GM12892 (cell line): ENCODE results near the gene ARL14EPL.
"Not testable (repeated sequence)": the region's sequence is repeated elsewhere in the genome, so short reads cannot be mapped to it uniquely, and the experiment has no call there.

ENCODE experiments used
- DNase-seq: peaks from one replicate; pipeline ENCODE4 v3.0.0; 2011; ENCODE audit not compliant: insufficient read length
- FAIRE-seq: peaks from 2 replicates; lab custom pipeline; 2011; peaks lifted over from hg19 to GRCh38; lab: Jason Lieb, UNC
- POLR2A ChIP-seq: IDR thresholded peaks from 2 replicates; pipeline ENCODE4 v1.6.1; 2011; ENCODE audit warnings: low read depth, low read length, control low read depth
- POLR2AphosphoS5 ChIP-seq: IDR thresholded peaks from 2 replicates; pipeline ENCODE4 v1.6.1; 2011; ENCODE audit warnings: low read depth, low read length, control low read depth
- TAF1 ChIP-seq: IDR thresholded peaks from 2 replicates; pipeline ENCODE4 v1.6.1; 2011; ENCODE audit warnings: low read depth, mild to moderate bottlenecking, control low read depth, low read length, borderline replicate concordance

The ARL14EPL gene

DNA sequence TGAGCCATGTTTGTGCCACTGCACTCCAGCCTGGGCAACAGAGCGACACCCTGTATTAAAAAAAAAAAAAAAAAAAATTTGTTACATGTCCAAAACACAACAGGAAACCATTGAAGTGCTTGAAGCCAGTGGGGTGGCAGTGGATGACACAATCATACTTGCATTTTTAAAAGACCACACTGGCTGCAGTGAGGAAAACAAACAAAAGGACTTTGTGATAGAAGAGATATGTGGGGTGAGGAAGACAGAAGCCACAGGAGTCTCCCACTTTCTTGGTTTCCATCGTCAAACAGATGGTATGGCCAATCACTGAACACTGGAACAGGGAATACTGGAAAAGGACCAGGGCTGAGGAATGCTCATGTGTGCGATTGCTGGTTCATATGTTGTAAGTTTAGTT, 31.7 kb downstream of the ARL14EPL start:
- TF ChIP-seq TAF1 (no peak), POLR2AphosphoS5 (no peak), POLR2A (no peak)
- FAIRE-seq (no peak), DNase-seq (no peak)

DNA sequence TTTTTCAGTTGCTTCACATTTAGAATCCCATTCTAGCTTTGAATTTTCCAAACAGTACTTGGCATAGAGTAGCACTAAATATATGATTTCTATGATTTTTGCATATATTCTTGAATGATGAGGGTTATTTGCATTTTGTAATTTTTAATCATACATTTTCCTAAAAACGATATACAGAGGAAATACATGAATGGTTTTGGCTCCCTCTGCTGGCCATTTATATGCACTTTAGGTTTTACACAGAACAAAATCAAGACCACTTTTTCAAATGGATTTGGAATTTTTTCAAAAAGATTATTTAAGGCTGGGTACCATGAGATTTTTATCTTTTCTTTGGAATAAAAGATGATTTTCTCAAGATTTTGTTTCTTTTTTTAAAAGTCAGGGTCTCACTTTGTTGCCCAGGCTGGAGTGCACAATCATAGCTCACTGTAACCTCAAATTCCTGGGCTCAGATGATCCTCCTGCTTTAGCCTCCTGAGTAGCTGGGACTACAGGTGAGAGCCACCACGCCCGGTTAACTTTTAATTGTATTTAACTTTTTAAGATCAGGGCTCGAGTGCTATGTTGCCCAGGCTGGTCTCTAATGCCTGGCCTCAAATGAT, 35.9 kb downstream of the ARL14EPL start:
- no peak for TF ChIP-seq POLR2AphosphoS5
- FAIRE-seq (peak; percentile 78), DNase-seq (no peak)

DNA sequence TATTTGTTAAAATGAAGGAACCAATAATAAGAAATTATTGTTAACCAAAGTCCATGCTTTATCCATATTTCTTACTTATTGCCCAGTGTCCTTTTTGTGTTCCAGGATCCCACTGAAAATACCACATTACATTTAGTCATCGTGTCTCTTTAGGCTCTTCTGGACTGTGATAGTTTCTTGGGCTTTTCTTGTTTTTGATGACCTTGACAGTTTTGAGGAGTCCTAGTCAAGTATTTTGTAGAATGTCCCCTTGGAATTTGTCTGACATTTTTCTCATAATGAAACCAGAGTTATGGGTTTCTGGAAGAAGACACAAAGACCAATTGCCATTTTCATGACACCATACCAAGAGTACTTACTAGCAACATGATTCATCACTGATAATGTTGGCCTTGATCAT, 38.9 kb downstream of the ARL14EPL start:
- FAIRE-seq (no peak), DNase-seq (no peak)
- TF ChIP-seq POLR2AphosphoS5 = no peak

DNA sequence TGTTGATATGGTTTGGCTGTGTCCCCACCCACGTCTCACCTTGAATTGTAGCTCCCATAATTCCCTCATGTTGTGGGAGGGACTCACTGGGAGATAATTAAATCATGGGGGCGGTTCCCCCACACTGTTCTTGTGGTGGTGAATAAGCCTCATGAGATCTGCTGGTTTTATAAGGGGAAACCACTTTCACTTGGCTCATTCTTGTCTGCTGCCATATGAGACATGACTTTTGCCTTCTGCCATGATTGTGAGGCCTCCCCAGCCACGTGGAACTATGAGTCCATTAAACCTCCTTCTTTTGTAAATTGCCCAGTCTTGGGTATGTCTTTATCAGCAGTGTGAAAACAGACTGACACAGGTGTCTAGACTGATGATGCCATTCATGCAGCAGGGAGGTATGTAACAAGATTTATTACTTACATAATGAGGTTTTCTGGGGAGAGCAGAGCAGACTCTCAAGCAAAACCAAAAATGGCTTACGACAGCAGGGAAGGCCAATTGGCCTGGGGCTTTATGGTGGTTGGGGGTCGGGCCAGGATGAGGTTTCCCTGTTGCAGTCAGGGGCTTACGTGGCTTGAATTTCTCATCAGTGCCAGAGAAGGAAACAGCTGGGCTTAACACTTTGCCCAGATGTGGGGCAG, 43.0 kb downstream of the ARL14EPL start:
- peak; percentile 44 for FAIRE-seq
- no peak for DNase-seq
- TF ChIP-seq TAF1 (no peak), POLR2A (no peak), POLR2AphosphoS5 (no peak)

DNA sequence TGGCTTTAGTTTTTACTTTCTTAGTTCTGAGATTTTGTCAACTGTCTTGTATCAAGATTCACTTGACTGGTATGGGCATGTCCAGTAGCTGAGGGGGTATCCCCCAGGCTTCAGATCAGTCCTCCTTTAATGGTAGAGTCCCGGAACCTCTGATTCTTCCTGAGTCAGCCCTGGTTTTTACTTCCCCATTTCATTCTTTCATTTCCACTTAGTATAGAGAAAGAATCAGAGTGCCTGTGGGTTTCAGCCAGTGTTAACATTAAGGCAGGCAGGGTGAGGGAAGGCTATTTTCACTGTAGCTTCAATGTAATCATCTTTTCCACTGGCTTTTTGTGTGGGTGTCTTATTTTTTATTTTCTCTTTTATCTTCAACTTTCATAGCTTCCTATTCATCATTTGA, 44.2 kb downstream of the ARL14EPL start:
- FAIRE-seq = peak; percentile 93
- peak; percentile 39 for DNase-seq
- TF ChIP-seq POLR2AphosphoS5 = no peak
- no peak for TF ChIP-seq TAF1
- no peak for TF ChIP-seq POLR2A

DNA sequence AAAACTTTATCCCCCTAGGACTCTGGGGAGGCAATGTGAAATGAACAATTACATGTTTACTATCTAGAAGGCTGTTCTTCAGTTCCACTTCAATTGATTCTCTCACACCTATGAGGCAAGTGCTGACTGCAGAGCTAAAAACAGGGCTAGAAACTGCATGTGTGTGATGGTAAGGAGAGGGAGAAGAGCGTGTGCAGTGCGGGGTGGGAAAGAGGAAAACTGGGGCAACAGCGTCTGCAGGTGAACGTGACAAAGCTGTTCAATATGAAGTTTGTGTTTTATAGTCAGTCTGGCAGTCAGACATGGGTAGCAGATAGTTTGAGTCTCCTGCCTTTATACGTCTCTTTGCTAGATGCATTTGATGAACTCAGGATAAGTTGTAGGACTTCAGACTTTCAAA, 45.9 kb downstream of the ARL14EPL start:
- TF ChIP-seq POLR2AphosphoS5 = no peak
- TF ChIP-seq TAF1 = no peak
- TF ChIP-seq POLR2A = no peak
- no peak for DNase-seq
- no peak for FAIRE-seq

DNA sequence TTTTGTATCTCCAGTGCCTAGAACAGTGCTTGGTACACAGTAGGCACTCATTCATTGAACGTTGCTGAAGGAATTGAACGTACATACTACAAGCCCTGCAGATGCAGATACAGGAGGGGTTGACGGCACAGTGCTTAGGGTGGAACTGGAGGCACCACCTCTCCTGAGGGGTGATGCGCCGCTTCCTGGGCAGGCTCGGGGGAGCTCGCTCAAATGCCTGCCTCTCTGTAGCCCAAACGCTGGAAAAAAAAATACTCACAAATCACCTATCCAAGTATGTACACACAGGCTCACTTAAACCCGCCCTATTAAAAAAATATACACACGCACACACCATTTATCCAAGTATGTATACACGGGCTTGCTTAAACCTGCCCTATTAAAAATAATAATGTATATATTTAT, 52.0 kb downstream of the ARL14EPL start:
- DNase-seq (peak; percentile 20), FAIRE-seq (peak; percentile 64)
- TF ChIP-seq POLR2AphosphoS5 (no peak), POLR2A (no peak), TAF1 (no peak)

DNA sequence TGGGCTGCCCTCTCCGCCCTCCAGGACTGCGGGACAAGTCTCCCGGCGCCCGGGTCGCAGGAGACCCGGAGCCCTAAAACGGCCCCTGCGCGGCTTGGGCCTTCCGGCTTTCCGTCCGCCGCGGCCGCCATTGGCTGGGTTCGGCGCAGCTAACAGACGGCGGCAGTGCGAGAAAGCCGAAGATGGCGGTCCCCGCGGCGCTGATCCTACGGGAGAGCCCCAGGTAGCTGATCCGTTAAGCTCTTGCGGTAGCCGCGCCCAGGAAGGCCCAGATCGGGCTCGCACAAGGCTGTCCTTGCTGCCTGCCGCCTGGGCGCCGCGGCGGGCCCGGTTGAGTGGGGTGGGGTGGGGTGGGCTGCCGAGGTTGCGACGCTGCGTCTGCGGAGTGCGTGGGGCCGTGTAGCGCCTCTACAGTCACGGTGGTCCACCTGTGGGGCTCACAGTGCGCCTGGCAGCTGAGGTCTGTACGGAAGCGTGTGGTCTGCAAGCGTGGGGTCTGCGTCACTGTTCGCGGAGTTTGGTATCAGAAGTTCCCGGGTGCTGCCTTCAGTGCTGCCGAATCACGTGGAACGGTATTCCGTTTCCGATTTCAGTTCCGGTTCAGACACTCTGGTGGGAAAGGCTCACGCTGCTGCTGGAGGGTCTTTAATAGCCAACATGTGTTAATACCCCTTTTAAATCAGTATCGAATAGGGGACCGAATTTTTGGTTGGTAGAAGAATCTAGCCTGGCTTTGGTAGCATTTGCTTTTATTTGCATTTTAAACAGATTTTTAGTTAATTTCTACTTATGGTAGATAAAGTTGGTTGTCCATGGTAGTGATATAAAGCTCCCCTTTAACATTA, 52.8 kb downstream of the ARL14EPL start, which contains the start of gene COMMD10:
TSS of gene COMMD10 (plus strand) at position 155 of the 845 bp plus-strand sequence.
- FAIRE-seq (peak; percentile 89), DNase-seq (peak; percentile 55)
- TF ChIP-seq POLR2AphosphoS5 = peak; percentile 94
- TF ChIP-seq TAF1 = peak; percentile 39
- peak; percentile 96; the same call in 1 of the 2 replicates for TF ChIP-seq POLR2A

DNA sequence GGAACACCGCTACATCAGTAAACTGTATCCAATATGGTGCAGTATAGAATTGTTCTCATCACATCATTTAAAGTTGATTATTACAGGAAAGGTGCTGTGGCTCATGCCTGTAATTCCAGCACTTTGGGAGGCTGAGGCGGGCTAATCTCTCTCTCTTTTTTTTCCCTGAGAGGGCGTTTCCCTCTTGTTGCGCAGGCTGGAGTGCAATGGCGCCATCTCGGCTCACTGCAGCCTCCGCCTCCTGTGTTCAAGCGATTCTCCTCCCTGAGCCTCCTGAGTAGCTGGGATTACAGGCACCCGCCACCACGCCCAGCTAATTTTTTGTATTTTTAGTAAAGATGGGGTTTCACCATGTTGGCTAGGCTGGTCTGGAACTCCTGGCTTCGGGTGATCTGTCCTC, 54.0 kb downstream of the ARL14EPL start:
- not testable (repeated sequence) for DNase-seq

DNA sequence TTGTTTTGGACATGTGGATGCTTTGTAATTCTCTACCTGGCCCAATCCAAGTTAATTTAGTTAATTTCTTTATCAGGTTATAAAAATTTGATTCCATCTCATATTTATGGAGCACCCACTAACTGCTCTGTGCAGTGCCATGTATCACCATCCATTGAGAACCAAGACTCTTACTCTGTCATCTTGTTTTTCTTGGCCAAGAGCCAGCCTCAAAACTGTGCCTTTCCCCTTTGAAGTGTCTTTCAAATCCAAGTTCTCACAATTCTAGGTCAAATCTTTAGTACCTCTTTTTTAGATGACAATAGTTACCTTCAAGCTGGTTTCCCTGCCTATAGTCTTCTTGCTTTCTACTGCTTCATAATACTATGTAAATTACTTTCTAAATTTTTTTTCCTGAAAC, 55.8 kb downstream of the ARL14EPL start:
- TF ChIP-seq POLR2A = no peak
- no peak for TF ChIP-seq TAF1
- TF ChIP-seq POLR2AphosphoS5 = no peak
- FAIRE-seq = no peak
- no peak for DNase-seq

More for the DNA sequence above, 54.0 kb downstream of the ARL14EPL start:
- not testable (repeated sequence) for FAIRE-seq

DNA sequence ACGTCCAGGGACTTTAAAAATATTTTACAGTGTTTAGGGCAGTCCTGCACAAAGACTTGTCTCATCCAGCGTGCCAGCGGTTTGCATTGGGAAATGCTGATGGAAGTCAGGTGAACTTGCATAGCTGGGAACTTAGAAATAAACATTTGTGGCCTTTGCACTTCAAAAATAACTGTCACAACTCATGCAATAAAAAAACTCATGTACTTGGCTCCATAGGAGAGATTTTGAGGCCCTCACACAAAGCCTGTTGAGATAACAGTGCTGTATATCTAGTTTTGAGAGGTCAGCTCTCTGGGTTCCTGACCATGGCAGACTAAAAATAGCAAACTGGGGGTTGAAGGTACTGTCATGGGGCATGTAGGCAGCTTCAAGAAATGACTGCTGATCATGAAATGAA, 58.0 kb downstream of the ARL14EPL start:
- no peak for DNase-seq
- no peak for FAIRE-seq

DNA sequence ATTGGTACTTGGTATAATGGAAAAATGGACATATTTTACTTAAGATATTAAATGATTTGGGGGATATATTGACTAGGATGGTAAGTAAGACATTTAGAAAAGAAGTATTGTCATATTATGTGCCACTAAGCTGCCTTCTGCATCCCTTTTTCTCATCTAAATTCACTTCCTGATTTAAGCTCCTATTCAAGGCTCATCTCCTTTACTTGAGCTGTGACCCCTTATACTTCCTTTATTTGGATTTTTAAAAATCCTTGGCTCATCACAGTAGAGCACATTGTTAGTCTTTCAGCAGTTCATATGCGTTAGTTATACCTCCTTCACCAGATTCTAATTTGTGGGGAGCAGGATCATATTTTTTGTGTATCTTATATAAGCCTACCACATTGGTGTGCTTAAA, 59.1 kb downstream of the ARL14EPL start:
- no peak for DNase-seq
- TF ChIP-seq POLR2AphosphoS5 (no peak), TAF1 (no peak), POLR2A (no peak)
- no peak for FAIRE-seq

More for the DNA sequence above, 58.0 kb downstream of the ARL14EPL start:
- TF ChIP-seq POLR2A (no peak), POLR2AphosphoS5 (no peak), TAF1 (no peak)
